ENCODE results near the gene SSC5D. TPM values are rescaled to one million over a fixed set of nuclear protein-coding genes. Genes with fewer than 3 reads are reported as not detected.

SSC5D gene
- total RNA-seq, 1 donor from 2014 or later, result 0.81 TPM

DNA sequence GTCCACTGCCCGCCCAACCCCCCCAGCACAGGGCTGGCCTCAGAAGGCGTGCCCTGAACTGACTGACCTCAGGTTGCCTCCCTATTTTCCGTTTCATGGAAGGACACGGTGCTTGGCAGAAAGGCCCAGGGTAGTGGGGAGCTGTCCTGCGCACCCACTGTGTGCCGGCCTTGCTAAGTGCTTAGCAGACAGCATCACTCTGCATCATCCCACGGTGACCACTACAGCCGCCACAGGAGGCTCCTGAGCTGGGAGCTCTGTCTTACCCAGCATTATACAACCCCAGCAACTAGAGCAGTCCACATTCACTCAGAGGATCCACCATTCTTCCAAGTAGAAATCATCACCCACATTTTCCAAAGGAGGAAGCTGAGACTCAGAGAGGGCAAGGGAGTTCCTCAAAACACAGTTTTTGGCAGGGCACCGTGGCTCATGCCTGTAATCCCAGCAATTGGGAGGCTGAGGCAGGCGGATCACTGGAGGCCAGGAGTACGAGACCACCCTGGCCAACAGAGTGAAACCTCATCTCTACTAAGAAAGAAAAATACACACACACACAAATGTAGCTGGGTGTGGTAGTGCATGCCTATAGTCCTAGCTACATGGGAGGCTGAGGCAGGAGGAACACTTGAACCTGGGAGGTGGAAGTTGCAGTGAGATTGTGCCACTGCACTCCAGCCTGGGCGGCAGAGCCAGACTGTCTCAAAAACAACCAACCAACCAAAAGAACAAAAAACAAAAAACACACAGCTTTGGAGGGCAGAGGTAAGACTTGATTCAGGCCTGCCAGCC is 47.1 kb downstream of the SSC5D start:
- DNase-seq (ENCODE audit: low spot score) (no peak), ATAC-seq (no peak)

DNA sequence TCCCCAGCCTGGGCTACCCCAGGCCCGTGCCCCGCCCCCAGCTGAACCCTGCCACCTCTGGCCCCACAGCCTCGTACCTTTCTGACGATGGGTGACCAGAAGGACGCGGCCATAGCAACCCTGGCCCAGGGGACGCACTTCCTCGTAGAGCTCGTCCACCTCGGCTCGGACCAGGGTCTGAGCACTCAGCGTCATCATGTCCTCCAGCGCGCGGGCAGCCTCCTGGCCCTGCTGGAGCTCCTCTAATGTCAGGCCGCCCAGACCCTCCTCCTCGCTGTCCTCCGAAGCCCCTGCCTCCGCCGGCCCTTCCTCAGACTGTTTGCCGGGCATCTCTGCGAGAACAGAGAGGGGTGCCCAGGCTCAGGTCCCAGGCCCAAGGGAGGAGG is 47.7 kb downstream of the SSC5D start:
- ATAC-seq, result no peak
- no peak for DNase-seq (ENCODE audit: low spot score)

GRCh38 chr19:55536366-55536765 is 48.1 kb downstream of the SSC5D start:
- ATAC-seq (no peak), DNase-seq (ENCODE audit: low spot score) (no peak)

- no peak for DNase-seq (ENCODE audit: low spot score)
- ATAC-seq, result no peak
Observed at GRCh38 chr19:55536951-55537740, 48.9 kb downstream of the SSC5D start, which contains the start of gene SBK2. TSS of gene SBK2 (minus strand) at chr19:55537133. CDS start at chr19:55536294, 839 bp downstream.

- DNase-seq (ENCODE audit: low spot score) (no peak), ATAC-seq (no peak)
Observed at GRCh38 chr19:55537741-55538111, 49.5 kb downstream of the SSC5D start.

DNA sequence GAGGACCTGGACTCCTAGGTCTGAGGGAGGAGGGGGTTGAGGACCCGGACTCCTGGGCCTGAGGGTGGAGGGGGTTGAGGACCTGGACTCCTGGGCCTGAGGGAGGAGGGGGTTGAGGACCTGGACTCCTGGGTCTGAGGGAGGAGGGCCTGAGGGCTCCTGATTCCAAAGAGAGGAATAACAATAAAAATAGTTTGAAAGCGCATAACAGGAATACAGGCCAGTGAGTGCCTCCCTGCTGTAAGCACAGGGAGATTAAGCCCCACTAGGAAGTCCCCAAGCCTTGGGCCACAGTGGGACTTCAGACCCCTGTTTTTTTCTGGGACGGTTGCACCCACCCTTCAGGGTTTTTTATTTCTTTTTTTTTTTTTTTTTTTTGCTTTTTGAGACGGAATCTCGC is 49.9 kb downstream of the SSC5D start:
- DNase-seq (ENCODE audit: low spot score) (no peak), ATAC-seq (no peak)

DNA sequence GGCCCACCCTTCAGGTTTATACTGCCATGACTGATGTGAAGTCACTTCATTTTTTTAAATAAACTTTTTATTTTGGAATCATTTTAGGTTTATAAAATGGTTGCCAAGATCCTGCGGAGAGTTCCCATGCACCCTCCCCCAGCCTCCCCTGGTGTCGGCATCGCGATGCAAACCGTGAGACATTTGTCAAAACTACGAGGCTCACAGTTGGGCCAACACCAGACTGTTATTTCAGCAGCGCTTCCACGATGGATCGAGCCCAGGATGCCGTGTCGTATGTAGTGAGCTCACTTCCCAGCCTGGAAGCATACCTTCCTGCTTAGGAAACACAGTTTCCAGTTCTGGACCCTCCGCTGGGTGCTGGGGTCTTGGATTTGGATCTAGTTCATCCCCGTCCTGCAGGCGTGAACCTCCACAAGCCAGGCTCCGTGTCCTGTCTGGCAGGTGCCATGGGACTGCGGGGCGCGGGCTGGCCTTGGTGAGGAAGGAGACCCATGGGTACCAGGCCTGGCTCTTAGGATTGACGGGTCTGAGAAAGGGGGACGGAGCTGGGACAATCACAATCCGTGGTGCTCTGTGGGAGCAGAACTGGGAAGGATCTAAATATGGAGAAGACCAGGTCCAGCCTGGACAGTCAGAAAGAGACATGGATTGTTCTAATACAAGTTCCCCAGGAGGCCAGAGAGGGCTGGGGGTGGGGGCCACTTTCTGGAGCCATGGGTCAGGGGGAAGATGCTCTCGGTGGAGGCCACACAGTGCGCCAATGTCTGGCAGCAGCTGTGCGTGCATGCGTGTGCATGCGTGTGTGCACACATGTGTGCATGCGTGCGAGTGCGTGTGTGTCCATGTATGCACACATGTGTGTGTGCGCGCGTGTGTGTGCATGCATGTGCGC is 51.1 kb downstream of the SSC5D start:
- ATAC-seq (no peak), DNase-seq (ENCODE audit: low spot score) (no peak)

DNA sequence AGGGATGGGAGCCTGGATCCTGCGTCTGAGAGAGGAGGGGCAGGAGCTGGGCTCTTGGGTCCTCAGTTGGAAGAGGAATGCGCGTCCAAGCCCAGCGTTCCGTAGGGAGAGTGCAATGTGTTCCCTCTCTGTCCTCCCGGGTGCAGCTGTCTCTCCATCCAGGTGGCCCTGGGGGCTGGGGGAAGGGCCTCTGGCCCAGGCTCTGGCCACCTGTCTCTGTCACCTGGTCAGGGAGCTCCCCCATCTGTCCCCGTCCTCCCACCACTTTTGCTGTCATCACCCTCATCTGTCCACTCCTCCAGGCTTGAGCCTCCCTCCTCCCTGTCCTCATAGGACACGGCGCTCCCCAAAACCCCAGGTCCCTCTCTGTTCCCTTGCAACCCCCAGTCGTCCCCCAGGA is 52.4 kb downstream of the SSC5D start:
- ATAC-seq (no peak), DNase-seq (ENCODE audit: low spot score) (no peak)

GRCh38 chr19:55541091-55541490 is 52.9 kb downstream of the SSC5D start:
- ATAC-seq (no peak), DNase-seq (ENCODE audit: low spot score) (no peak)

DNA sequence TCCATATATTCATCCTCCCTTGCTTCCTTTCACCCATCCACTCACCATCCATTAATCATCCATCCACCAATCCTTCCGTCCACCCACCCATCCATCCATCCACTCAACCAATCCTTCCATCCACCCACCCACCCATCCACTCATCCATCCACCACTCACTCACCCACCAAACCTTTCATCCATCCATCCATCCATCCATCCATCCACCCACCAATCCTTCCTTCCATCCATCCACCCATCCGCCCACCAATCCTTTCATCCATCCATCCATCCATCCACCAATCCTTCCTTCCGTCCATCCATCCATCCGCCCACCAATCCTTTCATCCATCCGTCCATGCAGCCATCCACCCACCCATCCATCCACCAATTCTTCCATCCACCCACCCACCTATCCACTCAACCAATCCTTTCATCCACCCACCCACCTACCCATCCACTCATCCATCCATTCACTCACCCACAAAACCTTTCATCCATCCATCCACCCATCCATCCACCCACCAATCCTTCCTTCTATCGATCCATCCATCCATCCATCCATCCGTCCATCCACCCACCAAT is 54.1 kb downstream of the SSC5D start:
- ATAC-seq (no peak), DNase-seq (ENCODE audit: low spot score) (no peak)

DNA sequence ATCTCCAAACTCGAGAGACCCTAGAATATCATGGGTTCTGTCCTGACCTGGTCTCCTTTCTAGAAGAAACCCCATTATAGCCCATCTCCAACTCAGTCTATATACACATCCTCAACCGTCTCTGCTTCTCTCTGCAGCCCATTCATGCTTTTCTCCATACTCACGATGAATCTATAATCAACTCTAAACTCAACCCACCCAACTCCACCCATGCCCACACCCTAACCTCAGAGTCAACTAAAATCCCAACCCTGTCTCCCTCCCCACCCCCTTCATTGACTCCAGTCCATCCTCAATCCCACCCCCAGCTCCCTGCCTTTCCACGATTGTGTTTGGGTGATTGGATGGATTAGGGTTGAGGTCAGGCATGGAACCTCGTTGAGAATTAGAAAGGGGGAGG is 55.3 kb downstream of the SSC5D start:
- ATAC-seq, result no peak
- no peak for DNase-seq (ENCODE audit: low spot score)

DNA sequence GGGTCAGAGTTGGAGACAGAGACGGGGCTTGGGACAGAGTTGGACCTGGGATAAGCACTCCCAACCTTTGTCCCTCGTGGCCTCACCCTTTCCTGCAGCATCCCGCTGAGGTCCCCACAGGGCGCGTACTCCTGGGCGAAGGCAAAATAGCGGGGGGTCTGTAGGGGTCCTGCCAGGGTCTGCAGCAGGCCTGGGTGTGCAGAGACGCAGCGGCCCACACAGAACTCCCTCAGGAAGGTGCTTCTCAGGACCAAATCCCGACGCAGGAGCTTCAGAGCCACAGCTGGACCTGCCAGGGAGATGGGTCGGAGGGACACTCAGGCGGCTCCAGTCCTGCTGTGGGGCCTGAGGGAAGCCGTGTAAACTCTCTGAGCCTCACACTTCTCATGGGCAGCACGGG is 55.8 kb downstream of the SSC5D start:
- DNase-seq (ENCODE audit: low spot score) (no peak), ATAC-seq (no peak)

DNA sequence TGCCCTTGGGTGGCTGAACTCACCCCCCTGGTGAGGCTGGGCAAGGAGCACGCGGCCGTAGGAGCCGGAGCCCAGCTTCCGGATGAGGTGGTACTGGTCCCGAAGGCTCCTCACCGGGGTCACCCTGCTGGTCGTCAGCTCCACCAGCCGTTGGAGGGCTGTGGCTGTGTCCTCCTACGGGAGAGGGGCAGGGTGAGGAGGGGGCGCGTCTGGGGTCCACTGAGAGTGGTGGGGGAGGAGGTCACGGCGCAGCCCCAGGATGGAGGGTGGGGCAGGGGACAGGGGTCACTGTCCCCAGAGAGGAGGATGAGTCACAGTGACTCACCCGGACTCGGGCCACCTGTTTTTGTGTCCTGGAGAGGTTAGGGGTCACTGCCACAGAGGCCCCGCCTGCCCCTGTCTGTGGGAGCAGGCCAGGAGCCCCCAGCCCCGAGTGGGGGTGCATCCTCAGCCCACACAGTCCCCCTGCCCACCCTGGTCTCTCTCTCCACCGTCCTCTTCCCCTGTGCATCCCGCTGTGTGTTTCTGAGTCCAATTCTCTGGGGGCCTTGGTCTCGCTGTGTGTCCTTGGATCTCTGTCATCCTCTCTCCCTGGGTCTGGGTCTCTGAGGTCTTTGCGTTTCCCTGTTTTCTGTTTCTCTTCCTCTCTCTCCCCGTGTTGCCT is 56.7 kb downstream of the SSC5D start:
- no peak for DNase-seq (ENCODE audit: low spot score)
- no peak for ATAC-seq

DNA sequence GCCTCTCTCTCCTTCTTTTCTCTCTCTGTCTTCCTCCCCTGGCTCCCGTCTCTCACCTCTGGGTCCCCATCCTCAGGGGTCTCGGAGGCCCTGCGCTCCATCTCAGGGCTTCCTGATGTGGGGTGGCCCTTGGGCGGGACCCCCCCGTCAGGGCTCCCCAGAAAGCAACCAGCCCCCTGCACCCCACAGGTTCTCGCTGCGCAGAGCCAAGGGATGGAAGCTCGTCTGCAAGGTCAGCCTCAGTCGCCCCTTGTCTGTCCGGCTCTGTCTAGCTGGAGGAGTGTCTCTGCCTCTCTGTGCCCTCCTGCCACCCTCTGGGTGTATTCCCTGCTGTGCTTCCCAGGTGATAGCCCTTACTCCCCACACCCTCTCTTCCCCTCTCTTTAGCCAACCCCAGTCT is 57.2 kb downstream of the SSC5D start, which contains the start of gene SBK3:
SBK3 (minus strand) TSS at position 101 of the 400 bp plus-strand sequence; CDS start at position 101, 0 bp downstream.
- ATAC-seq, result no peak
- no peak for DNase-seq (ENCODE audit: low spot score)

- DNase-seq (ENCODE audit: low spot score), result no peak
- no peak for ATAC-seq
Observed at GRCh38 chr19:55546011-55546410, 57.8 kb downstream of the SSC5D start.

DNA sequence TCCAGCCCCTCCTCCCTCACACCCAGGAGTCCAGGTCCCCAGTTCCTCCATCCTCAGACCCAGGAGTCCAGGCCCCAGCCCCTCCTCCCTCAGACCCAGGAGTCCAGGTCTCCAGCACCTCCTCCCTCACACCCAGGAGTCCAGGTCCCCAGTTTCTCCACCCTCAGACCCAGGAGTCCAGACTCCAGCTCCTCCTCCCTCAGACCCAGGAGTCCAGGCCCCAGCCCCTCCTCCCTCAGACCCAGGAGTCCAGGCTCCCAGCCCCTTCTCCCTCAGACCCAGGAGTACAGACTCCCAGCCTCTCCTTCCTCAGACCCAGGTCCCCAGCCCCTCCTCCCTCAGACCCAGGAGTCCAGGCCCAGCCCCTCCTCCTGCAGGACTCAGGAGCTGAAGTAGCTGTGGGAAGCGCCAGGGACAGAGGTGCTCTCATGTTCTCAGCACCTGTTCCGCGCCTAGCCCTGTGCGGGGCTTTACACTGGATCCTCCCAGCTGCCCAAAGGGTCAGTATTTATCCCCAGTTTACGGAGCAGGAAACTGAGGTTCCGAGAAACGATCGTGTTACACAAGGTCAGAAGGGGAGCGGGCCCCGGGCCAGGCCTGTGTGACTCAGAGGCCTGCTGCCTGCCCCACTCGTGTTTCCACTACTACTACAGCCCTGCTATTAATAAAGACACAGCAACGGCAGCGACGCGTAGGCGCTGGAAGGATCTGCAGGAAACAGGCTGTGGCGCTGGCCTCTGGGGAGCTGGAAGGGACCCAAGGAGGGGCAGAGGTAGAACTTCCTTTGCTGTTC is 58.8 kb downstream of the SSC5D start:
- peak; percentile 53 for DNase-seq (ENCODE audit: low spot score)
- peak; percentile 69 for ATAC-seq

- no peak for DNase-seq (ENCODE audit: low spot score)
- peak; percentile 24 for ATAC-seq
Observed at GRCh38 chr19:55549500-55550320, 61.5 kb downstream of the SSC5D start.

- no peak for ATAC-seq
- DNase-seq (ENCODE audit: low spot score), result no peak
Observed at GRCh38 chr19:55550321-55550650, 62.0 kb downstream of the SSC5D start.

- DNase-seq (ENCODE audit: low spot score), result no peak
- ATAC-seq, result no peak
Observed at GRCh38 chr19:55552206-55552605, 64.0 kb downstream of the SSC5D start.

All from left lobe of liver (tissue), 2 donors.